ENCODE measurements around the gene CNKSR3.

CNKSR3 gene

GRCh38 chr6:154512201-154512600, 1.7 kb upstream of the CNKSR3 start:
- no peak overlapping the region for H3K27ac ChIP-seq (replicated peaks; ENCODE audit: low read length)
- no peak overlapping the region for H3K9ac ChIP-seq (ENCODE audit: low read depth, low read length, poor library complexity)
- DNase-seq (ENCODE audit: low spot score): no peak
- H3K23ac ChIP-seq (ENCODE audit: low read depth, low read length, poor library complexity): no peak overlapping the region
- H2BK5ac ChIP-seq (ENCODE audit: low read length): no peak overlapping the region
- peaks cover 8% of the 10 kb centered on the region in 2 donors for H3K4me1 ChIP-seq (ENCODE audit: control insufficient read depth in 2 of 2, insufficient read depth in 1 of 2, low read depth in 1 of 2, low read length in 2 of 2)
- no peaks in the 10 kb centered on the region for H3K36me3 ChIP-seq (replicated peaks in 1 of 2; ENCODE audit: control insufficient read depth in 2 of 2, insufficient read depth in 2 of 2, low read length in 2 of 2)
- H3K4me2 ChIP-seq (ENCODE audit: insufficient read depth, low read length, poor library complexity, severe bottlenecking): no peak overlapping the region
- no peak overlapping the region for H2BK15ac ChIP-seq (ENCODE audit: low read length)
- H4K91ac ChIP-seq (ENCODE audit: low read depth, low read length, poor library complexity): no peak overlapping the region
- no peak overlapping the region for H3K4me3 ChIP-seq (ENCODE audit: low read length in 2 of 2)
- no peak overlapping the region for H2AFZ ChIP-seq (ENCODE audit: low read length)
- H4K8ac ChIP-seq (ENCODE audit: low read depth, low read length): no peak overlapping the region
- no peaks in the 10 kb centered on the region for H3K9me3 ChIP-seq (replicated peaks in 1 of 2; ENCODE audit: control insufficient read depth in 2 of 2, insufficient read depth in 1 of 2, low read depth in 1 of 2, low read length in 2 of 2)
- H2BK12ac ChIP-seq (ENCODE audit: low read length): no peak overlapping the region
- peaks cover 2% of the 10 kb centered on the region for H3K79me1 ChIP-seq (ENCODE audit: low read depth, low read length)
- no peak overlapping the region for H3K18ac ChIP-seq (ENCODE audit: low read length)
- H3K27me3 ChIP-seq (ENCODE audit: control insufficient read depth in 3 of 3, insufficient read depth in 3 of 3, low read depth in 1 of 3, low read length in 3 of 3): no peaks in the 10 kb centered on the region
- WGBS, 2 donors (ENCODE audit: extremely low coverage in 2 of 2, insufficient read length in 2 of 2, insufficient replicate concordance in 1 of 2): no CpG with 5 or more reads among the region's 1 CpG
- H3K14ac ChIP-seq (ENCODE audit: low read length): no peak overlapping the region
- H2AK5ac ChIP-seq (ENCODE audit: low read depth, low read length): no peak overlapping the region
- H3K4ac ChIP-seq (ENCODE audit: low read length): no peak overlapping the region
- H2BK120ac ChIP-seq (ENCODE audit: low read depth, low read length): no peak overlapping the region

- H3K4me2 ChIP-seq (ENCODE audit: insufficient read depth, low read length, poor library complexity, severe bottlenecking): no peak overlapping the region
- no peak overlapping the region for H2BK120ac ChIP-seq (ENCODE audit: low read depth, low read length)
- H2AK5ac ChIP-seq (ENCODE audit: low read depth, low read length): no peak overlapping the region
- no peak overlapping the region for H2BK5ac ChIP-seq (ENCODE audit: low read length)
- no peak overlapping the region for H3K23ac ChIP-seq (ENCODE audit: low read depth, low read length, poor library complexity)
- no peak overlapping the region for H3K4ac ChIP-seq (ENCODE audit: low read length)
- WGBS, 2 donors (ENCODE audit: extremely low coverage in 2 of 2, insufficient read length in 2 of 2, insufficient replicate concordance in 1 of 2): no CpG with 5 or more reads among the region's 7 CpGs
- H3K18ac ChIP-seq (ENCODE audit: low read length): no peak overlapping the region
- H2BK12ac ChIP-seq (ENCODE audit: low read length): no peak overlapping the region
- H3K27ac ChIP-seq (replicated peaks; ENCODE audit: low read length): no peak overlapping the region
- H3K9me3 ChIP-seq (replicated peaks in 1 of 2; ENCODE audit: control insufficient read depth in 2 of 2, insufficient read depth in 1 of 2, low read depth in 1 of 2, low read length in 2 of 2): no peaks in the 10 kb centered on the region
- H3K4me3 ChIP-seq (ENCODE audit: low read length in 2 of 2): no peak overlapping the region
- H3K79me1 ChIP-seq (ENCODE audit: low read depth, low read length): peaks cover 2% of the 10 kb centered on the region
- H3K36me3 ChIP-seq (replicated peaks in 1 of 2; ENCODE audit: control insufficient read depth in 2 of 2, insufficient read depth in 2 of 2, low read length in 2 of 2): peaks cover 0 to under 1% of the 10 kb centered on the region in 2 donors
- H4K8ac ChIP-seq (ENCODE audit: low read depth, low read length): no peak overlapping the region
- H2BK15ac ChIP-seq (ENCODE audit: low read length): no peak overlapping the region
- no peaks in the 10 kb centered on the region for H3K27me3 ChIP-seq (ENCODE audit: control insufficient read depth in 3 of 3, insufficient read depth in 3 of 3, low read depth in 1 of 3, low read length in 3 of 3)
- no peak overlapping the region for H3K14ac ChIP-seq (ENCODE audit: low read length)
- no peak for DNase-seq (ENCODE audit: low spot score)
- no peak overlapping the region for H4K91ac ChIP-seq (ENCODE audit: low read depth, low read length, poor library complexity)
- H3K9ac ChIP-seq (ENCODE audit: low read depth, low read length, poor library complexity): no peak overlapping the region
- H2AFZ ChIP-seq (ENCODE audit: low read length): no peak overlapping the region
- peaks cover 8% of the 10 kb centered on the region in 2 donors for H3K4me1 ChIP-seq (ENCODE audit: control insufficient read depth in 2 of 2, insufficient read depth in 1 of 2, low read depth in 1 of 2, low read length in 2 of 2)
Observed at GRCh38 chr6:154511791-154512190, 1.3 kb upstream of the CNKSR3 start.

GRCh38 chr6:154509421-154510143, 903 bp downstream of the CNKSR3 start:
- Histone ChIP-seq H2AK5ac (ENCODE audit: low read depth, low read length) (peak overlapping the region; percentile 37), H3K4me2 (ENCODE audit: insufficient read depth, low read length, poor library complexity, severe bottlenecking) (peak overlapping the region; percentile 86), H2AFZ (ENCODE audit: low read length) (peak overlapping the region; percentile 98), H4K8ac (ENCODE audit: low read depth, low read length) (no peak overlapping the region), H2BK5ac (ENCODE audit: low read length) (peak overlapping the region; percentile 69), H3K14ac (ENCODE audit: low read length) (no peak overlapping the region), H3K4ac (ENCODE audit: low read length) (peak overlapping the region; percentile 17), H3K23ac (ENCODE audit: low read depth, low read length, poor library complexity) (peak overlapping the region; percentile 92), H3K4me1 (ENCODE audit: control insufficient read depth in 2 of 2, insufficient read depth in 1 of 2, low read depth in 1 of 2, low read length in 2 of 2) (peaks cover 8% of the 10 kb centered on the region in 2 donors), H3K27ac (replicated peaks; ENCODE audit: low read length) (peak overlapping the region; percentile 90), H3K4me3 (ENCODE audit: low read length in 2 of 2) (peak overlapping the region; percentile 82 to 97), H2BK15ac (ENCODE audit: low read length) (peak overlapping the region; percentile 73), H3K36me3 (replicated peaks in 1 of 2; ENCODE audit: control insufficient read depth in 2 of 2, insufficient read depth in 2 of 2, low read length in 2 of 2) (peaks cover 0 to 1% of the 10 kb centered on the region in 2 donors), H3K9me3 (replicated peaks in 1 of 2; ENCODE audit: control insufficient read depth in 2 of 2, insufficient read depth in 1 of 2, low read depth in 1 of 2, low read length in 2 of 2) (no peaks in the 10 kb centered on the region), H3K79me1 (ENCODE audit: low read depth, low read length) (peaks cover 2% of the 10 kb centered on the region), H3K18ac (ENCODE audit: low read length) (peak overlapping the region; percentile 96), H2BK12ac (ENCODE audit: low read length) (peak overlapping the region; percentile 63), H2BK120ac (ENCODE audit: low read depth, low read length) (peak overlapping the region; percentile 20), H4K91ac (ENCODE audit: low read depth, low read length, poor library complexity) (no peak overlapping the region), H3K27me3 (ENCODE audit: control insufficient read depth in 3 of 3, insufficient read depth in 3 of 3, low read depth in 1 of 3, low read length in 3 of 3) (no peaks in the 10 kb centered on the region), H3K9ac (ENCODE audit: low read depth, low read length, poor library complexity) (peak overlapping the region; percentile 96)
- WGBS, 2 donors (ENCODE audit: extremely low coverage in 2 of 2, insufficient read length in 2 of 2, insufficient replicate concordance in 1 of 2): no CpG with 5 or more reads among the region's 55 CpGs
- peak; percentile 21 for DNase-seq (ENCODE audit: low spot score)

- no peaks in the 10 kb centered on the region for H3K9me3 ChIP-seq (replicated peaks in 1 of 2; ENCODE audit: control insufficient read depth in 2 of 2, insufficient read depth in 1 of 2, low read depth in 1 of 2, low read length in 2 of 2)
- H3K27me3 ChIP-seq (ENCODE audit: control insufficient read depth in 3 of 3, insufficient read depth in 3 of 3, low read depth in 1 of 3, low read length in 3 of 3): no peaks in the 10 kb centered on the region
- no peak overlapping the region for H3K18ac ChIP-seq (ENCODE audit: low read length)
- peak overlapping the region; percentile 69 for H2BK5ac ChIP-seq (ENCODE audit: low read length)
- WGBS, 2 donors (ENCODE audit: extremely low coverage in 2 of 2, insufficient read length in 2 of 2, insufficient replicate concordance in 1 of 2): no CpG with 5 or more reads among the region's 14 CpGs
- peaks cover 0 to 1% of the 10 kb centered on the region in 2 donors for H3K36me3 ChIP-seq (replicated peaks in 1 of 2; ENCODE audit: control insufficient read depth in 2 of 2, insufficient read depth in 2 of 2, low read length in 2 of 2)
- H3K4ac ChIP-seq (ENCODE audit: low read length): no peak overlapping the region
- H2AK5ac ChIP-seq (ENCODE audit: low read depth, low read length): no peak overlapping the region
- H3K27ac ChIP-seq (replicated peaks; ENCODE audit: low read length): no peak overlapping the region
- peak overlapping the region; percentile 96 for H3K9ac ChIP-seq (ENCODE audit: low read depth, low read length, poor library complexity)
- no peak overlapping the region for H4K8ac ChIP-seq (ENCODE audit: low read depth, low read length)
- peak overlapping the region; percentile 82 to 97 for H3K4me3 ChIP-seq (ENCODE audit: low read length in 2 of 2)
- no peak overlapping the region for H3K23ac ChIP-seq (ENCODE audit: low read depth, low read length, poor library complexity)
- no peak overlapping the region for H4K91ac ChIP-seq (ENCODE audit: low read depth, low read length, poor library complexity)
- H2BK120ac ChIP-seq (ENCODE audit: low read depth, low read length): no peak overlapping the region
- peaks cover 2% of the 10 kb centered on the region for H3K79me1 ChIP-seq (ENCODE audit: low read depth, low read length)
- no peak overlapping the region for H2BK15ac ChIP-seq (ENCODE audit: low read length)
- H2AFZ ChIP-seq (ENCODE audit: low read length): peak overlapping the region; percentile 98
- H3K14ac ChIP-seq (ENCODE audit: low read length): no peak overlapping the region
- no peak overlapping the region for H2BK12ac ChIP-seq (ENCODE audit: low read length)
- no peak for DNase-seq (ENCODE audit: low spot score)
- peak overlapping the region; percentile 86 for H3K4me2 ChIP-seq (ENCODE audit: insufficient read depth, low read length, poor library complexity, severe bottlenecking)
- H3K4me1 ChIP-seq (ENCODE audit: control insufficient read depth in 2 of 2, insufficient read depth in 1 of 2, low read depth in 1 of 2, low read length in 2 of 2): peaks cover 8 to 10% of the 10 kb centered on the region in 2 donors
Observed at GRCh38 chr6:154508573-154509375, 1.7 kb downstream of the CNKSR3 start.
